Stimulated activated naive CD4-positive, alpha-beta T cell (primary cell): ENCODE data around the gene WNT16.
"Not testable (repeated sequence)": the region's sequence is repeated elsewhere in the genome, so short reads cannot be mapped to it uniquely, and the experiment has no call there.

ENCODE experiments used
- DNase-seq, 6 experiments: peaks; one replicate each; lab custom pipeline; 2025; lab: John Stamatoyannopoulos, UW

The WNT16 gene

DNA sequence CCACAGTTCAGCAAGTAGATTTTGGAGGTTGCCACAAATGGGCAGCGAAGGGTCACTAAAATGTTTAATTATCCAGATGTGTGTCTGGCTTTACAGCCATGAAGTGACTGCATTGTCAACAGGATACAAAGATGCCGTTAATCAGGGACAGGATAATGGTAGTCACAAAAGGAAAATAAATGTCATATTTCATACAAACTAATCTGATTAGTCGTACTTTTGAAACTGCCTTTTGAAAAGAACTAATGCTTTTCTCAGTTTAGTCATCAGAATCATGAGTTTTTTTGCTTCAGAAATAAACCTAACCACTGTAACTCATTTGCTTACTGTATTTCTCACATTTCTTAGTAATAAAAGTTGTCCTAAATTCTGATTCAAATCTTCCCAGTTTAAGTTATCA lies 22.2 kb upstream of the WNT16 start:
- no peak for DNase-seq

DNA sequence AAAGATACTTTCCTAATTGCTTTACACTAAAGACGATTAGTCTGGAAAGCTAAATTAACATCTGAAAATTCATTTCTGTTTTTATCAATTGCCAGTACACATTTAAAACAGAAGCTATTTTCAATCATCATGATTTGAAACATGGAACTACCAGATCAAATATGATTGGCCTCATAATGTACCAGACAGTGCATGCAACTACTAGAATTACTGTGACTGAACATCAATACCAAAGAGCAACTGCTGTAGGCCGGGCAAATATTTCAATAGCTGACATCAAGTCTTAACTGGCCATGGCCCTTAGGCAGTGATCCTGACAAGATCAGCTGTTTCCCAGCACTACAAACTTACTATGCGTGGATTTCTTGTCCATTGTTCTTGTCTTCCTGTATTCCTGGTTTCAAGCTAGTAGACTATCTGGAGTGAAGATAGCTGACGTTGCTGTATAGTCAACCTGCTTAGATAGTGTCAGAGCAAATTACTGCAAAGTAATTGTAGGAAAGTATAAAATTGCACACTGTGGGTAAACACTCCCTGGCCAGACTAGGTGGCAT lies 21.7 kb upstream of the WNT16 start:
- DNase-seq, result no peak

DNA sequence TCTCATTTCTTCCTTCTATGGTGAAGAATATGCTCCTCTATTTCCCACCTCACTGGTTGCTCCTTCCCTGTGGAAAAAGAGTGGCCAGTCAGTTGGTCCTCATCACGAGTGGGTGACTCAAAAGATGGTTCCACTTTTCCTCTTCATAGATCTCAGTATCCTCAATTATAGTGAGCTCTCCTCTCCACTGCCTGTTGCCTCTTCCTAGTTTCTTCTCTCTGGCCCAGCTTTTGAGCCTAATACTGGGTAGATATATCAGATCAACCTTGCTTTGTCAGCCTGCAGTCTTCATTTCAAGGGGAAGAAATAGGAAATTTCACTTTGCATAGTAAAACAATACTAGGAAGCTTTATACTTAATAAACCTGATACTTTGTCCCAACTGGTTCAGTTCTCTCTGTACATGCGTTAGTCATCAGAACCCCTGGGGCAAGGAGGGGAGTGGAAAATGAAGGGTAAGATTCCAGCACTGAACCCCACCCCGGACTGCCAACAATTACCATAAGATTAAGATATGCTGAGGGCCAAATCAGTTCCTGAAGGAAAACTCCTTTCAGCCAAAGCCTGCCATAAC lies 15.5 kb upstream of the WNT16 start:
- no peak for DNase-seq

DNA sequence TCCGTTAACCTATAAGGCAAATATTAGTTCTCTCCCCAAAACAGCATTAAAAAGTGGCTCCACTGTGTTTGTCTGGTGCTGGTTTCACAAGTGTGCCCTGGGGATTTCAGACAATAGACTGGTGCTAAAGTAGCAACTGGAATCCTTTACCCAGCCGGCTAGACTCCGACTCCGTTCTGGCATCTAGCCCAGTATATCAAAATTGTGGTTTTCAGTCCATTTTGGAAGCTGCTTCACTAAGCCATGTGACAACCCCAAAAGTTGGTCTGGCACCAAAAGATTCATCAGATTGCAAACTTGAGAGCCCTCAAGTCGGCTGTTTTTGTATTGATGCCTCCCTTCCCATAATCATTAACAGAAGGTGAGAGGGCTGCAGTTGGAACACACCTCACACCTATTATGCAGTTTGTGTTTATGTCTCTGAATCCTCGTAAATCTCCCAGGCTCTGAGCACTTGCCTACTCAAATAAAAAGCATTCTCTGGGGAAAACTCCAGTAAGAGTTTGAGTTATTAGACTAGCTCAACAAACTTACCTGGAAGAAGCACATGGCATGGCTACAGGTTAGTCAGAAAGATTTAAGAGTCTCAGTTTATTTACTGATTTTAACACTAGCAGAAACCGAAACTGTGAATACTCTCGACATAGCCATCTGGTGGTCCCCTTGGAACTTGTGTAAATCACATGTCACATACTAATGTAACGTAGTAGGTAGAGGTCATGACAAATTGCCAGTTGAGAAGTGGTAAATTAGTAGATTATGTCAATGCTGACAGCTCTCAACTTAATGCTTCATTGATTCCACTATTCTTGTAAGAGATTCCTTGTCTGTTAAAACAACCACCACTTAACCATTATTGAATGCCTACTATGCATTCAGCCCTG lies 14.8 kb upstream of the WNT16 start:
- no peak for DNase-seq

DNA sequence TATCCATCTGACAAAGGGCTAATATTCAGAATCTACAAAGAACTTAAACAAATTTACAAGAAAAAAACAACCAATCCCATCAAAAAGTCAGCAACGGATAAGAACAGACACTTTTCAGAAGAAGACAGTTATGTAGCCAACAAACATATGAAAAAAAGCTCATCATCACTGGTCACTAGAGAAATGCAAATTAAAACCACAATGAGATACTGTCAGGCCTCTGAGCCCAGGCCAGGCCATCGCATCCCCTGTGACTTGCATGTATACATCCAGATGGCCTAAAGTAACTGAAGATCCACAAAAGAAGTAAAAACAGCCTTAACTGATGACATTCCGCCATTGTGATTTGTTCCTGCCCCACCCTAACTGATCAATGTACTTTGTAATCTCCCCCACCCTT lies 13.6 kb upstream of the WNT16 start:
- DNase-seq, result not testable (repeated sequence)

DNA sequence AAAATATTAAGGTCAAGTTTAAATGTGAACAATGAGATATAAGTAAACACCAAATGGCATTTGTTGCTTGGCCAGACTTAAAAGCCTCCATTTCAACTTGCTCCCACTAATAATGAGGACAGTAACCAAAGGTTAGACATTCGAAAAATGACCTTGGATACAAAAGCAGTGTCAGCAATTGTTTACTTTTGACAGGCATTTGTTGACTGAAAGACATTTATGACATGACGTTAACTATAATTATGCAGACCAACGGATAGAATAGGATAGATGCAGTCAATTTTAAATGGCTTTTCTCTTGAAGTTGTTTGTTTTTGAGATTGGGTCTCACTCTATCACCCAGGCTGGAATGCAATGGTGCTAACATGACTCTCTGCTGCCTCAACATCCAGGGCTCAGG lies 6.3 kb upstream of the WNT16 start:
- DNase-seq, result no peak

DNA sequence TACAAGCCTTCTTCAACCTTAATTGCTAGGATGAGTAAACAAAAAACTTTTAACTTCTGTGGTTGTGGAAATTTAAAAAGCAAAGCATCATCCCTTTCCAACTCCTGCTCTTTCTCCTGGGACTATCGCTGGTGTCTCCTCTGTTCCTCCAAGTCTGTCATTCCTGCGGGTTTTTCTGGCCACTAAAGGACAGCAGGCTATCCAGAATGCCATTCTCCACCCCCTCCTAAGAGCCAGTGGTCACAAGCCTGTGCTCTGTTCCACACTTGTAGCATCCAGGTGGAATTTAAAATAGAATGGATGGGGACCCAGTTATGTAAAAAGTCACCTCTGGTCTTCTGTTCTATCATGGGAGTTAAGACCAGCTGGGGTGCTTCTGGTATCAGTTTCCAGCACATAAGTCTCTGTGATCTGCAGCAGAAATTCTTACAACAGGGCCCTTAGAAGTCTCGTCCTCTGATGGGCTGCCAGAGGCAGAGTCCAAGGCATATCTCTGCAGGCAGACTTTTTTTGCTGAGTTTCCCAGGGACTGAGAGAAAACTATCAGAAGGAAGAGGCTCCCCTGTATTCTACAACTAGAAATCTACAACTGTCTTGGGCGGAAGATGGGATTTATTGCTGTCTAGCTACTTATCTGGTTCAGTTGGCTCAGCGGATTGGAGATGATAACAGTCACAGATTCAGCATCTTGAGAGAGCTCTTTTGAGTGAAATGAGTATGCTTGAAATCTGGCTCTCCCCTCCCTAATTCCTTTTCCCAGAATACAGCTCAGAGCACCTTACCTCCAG lies 5.1 kb upstream of the WNT16 start:
- DNase-seq, result no peak

DNA sequence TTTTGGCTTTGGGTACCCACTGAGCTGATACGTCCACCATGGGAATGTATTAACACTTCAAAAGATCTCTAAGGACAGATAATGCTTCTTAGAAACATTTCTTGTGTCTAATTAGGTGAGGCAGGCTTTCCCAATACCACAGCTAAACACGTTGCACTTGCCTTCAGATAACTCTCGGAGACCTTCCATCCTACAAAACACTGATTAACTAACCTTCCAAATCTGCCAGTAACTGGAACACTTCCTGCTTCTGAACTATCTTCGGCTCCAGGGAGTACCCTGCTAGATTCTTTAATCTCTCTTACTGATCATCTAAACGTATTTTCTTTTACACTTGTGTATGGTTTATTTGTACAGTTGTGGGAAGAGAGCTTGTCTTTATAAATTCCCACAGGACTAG lies 1.1 kb upstream of the WNT16 start:
- no peak for DNase-seq

DNA sequence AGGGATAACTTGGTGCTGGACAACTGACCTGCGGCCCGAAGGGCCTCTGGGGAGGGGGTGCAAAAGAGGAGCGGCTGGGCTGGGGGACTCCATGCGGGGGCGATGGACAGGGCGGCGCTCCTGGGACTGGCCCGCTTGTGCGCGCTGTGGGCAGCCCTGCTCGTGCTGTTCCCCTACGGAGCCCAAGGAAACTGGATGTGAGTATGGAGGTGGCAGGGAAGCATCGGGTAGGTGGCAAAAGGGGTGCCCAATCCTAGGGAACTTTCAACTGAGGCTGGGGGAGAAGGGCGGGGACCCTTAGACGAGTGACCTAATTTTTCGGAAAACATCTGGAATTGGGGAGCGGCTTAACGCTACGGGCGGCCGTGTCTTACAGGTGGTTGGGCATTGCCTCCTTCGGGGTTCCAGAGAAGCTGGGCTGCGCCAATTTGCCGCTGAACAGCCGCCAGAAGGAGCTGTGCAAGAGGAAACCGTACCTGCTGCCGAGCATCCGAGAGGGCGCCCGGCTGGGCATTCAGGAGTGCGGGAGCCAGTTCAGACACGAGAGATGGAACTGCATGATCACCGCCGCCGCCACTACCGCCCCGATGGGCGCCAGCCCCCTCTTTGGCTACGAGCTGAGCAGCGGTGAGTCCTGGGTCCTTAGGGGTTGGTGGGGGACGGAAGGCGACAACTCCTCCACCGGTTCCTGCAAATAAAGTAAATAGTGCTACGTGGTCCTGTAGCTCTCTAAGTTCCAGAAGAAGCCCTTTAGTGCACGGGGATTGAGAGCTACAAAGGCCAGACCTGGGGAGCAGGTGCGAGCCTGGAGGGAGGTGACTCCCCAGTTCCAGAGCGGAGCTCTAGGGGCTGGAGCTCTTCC lies 622 bp downstream of the WNT16 start:
- DNase-seq, result no peak

DNA sequence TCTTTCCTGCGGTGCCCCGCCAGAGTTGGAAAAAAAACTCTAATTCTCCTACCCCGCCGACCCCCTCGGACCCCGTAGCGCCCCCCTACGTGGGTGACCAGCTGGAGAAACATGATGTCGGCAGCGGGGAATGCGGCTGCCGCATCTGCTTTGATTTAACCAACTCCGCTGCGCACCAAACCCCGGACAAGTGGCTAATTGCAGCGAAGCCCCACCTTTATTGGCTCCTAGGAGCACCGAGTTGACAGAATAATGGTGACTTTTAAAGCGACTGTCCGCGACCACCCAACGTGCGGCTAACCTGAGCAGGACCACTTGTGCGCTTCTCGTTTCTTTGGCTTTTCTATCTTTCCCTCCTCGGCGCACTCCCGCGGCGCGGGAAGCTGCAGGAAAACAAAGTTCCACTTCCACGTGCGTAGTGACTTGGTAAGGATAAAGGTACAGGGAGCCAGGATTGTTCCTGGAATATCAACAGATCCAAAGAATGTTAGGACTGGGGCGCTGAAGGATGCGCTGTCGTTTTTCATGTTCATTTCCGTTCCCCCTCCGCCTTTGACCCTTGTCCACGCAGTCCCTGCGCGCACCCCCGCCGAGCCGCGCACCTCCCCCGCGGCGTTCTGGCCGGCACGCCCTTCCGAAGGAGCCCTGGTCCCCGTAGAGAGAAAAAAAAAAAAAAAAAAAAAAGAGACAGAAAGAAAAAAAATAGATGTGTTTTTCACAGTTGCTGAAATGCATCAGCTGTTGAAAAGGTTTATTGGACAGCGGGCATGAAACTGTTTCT lies 1.4 kb downstream of the WNT16 start:
- DNase-seq, result no peak

DNA sequence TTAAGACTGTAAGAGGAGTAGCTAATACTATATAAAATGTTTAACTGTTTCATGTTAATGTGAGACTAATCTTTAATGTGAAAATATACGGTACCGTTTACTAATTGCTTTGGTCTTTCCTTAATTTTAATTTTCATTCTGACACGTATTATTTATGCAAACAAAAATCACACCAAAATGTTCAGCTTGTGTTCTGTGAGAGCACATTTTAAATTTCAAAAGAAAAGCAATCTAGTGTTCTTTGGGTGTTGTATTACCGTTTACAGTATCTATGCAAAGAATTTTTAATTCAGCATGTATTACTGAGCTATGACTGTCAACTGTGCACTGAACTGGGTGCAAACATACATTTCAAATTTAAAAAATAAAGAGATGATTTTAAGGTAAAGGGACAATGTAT lies 2.2 kb downstream of the WNT16 start:
- no peak for DNase-seq

DNA sequence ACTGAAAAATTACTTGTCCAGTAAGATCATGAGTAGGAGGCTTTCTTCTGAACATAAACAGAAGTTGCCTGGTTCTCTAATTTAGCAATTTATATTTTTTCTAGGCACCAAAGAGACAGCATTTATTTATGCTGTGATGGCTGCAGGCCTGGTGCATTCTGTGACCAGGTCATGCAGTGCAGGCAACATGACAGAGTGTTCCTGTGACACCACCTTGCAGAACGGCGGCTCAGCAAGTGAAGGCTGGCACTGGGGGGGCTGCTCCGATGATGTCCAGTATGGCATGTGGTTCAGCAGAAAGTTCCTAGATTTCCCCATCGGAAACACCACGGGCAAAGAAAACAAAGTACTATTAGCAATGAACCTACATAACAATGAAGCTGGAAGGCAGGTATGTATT lies 2.8 kb downstream of the WNT16 start:
- DNase-seq, result no peak

DNA sequence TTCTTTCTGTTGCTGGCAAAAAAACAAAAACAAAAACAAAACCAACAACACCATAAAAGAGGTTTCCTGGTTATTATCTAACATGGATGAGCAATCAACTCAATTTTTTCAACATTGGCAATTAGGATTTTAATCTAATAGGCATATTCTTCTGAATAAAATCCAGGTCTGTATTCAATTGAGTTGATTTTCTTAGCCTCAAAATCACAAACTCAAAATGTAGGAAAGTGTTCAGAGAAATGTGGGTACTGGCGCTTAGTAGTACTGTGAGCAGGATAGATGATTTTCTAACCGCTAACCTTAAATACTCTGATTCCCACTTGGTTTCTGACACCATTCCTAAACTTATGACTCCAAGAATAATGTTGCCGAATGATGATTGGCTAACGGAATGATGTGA lies 5.6 kb downstream of the WNT16 start:
- DNase-seq, result no peak

DNA sequence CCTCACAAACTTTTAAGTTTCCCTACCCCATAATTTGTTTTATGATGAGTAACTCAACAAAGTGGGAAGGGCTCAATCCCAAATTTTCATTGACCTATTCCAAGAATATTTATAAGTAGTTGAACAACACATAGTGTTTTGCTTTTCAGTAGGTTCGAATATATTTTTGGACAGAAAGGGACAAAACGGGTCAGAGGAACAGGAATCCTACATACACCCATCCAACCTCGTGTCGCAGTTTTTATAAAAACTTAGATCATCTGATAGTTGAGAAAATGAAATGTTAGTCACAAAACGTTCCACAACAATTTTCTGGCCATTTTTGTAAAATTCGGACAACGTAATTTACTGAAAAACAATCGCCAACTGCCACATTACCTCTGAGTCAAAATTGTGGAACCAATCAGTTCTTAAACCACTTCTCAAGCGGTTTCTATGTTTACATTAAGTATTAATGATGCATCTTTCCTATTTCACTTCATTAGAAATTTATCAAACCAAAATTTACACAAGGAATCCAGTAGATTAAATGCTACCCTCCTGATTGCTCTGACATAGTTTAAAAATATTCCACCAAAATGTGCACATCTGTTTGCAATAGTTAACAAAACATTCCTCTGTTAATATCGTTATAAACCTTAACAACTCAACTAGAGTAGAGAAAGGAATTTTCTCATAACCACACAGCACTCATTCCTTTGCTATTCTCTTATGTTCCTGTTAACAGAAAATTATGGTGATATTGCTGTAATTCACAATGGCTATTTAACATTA lies 6.3 kb downstream of the WNT16 start:
- DNase-seq, result no peak

DNA sequence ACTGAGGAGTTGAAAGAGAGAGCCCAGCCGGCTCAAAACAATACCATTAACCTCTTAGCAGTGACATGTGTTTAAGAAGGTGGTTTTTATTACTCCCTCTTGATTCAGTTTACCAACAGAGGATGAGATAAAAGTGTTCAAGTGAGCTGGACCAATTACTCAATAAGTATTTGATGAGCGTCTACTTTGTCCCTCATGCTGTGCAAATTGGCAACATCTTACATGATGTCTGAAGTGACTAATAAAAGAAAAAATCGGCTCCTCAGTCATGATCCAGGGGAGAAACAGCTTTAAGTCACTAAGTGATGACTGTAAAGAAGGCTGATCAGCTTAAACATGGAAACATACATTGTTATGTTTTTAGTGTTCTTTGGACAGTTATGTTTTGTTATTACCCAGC lies 7.8 kb downstream of the WNT16 start:
- DNase-seq, result no peak

DNA sequence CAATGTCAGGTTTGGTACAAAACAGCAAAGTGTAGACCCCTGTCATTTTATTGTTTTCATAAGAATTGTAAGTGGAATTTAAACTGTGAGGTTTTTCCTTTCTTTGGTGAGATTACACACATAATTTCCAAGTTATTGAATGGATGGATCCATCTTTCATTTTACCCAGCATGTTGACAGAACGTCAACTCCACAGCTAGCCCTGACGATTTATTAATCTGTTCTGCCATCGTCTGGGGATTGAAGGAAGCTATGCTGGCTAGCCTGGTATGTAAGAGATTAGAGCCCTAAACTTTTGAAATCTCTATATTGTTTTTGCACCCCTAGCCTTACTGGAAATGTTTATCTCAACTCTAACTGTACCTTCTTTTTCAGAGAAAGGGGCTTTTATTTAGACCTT lies 8.6 kb downstream of the WNT16 start:
- no peak for DNase-seq

DNA sequence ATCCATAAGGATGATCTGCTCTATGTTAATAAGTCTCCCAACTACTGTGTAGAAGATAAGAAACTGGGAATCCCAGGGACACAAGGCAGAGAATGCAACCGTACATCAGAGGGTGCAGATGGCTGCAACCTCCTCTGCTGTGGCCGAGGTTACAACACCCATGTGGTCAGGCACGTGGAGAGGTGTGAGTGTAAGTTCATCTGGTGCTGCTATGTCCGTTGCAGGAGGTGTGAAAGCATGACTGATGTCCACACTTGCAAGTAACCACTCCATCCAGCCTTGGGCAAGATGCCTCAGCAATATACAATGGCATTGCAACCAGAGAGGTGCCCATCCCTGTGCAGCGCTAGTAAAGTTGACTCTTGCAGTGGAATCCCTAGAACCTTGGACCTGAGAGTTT lies 10.3 kb downstream of the WNT16 start:
- no peak for DNase-seq

DNA sequence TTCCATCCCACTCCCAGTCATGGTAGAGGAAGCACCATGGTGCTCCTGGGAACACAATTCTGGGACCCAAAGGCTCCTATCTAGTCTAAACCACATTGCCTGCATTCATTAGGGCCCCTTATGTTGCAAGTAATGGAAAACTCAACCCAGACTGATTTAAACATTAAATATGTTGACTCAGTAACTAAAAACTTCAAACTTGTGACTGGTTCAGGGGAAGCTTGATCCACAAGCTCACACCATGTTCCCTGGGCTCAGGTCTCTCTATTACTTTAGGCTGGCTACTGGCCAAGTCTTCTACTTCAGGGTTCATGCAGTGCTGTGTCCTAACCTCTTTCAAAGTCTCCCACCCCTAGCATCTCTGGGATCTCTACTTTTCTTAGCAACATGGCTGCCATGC lies 13.1 kb downstream of the WNT16 start:
- DNase-seq, result no peak

DNA sequence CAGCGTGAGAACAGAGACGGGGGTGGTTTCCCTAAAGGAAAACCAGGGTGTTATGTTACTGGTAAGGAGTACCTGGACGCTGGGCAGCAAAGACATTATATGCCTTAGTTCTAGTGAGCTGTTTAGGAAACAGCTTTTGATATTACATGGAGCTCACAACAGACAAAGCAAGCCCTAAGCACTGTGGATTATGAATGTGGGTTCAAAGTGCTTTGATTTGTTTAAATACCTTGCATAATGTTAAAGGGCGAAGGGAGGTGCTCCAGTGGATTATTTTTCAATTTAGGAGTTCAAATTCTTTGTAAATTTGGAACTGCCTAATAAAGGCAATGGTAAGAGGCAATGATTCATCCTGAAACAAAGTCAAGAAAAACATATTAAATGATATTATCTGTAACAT lies 13.8 kb downstream of the WNT16 start:
- DNase-seq, result no peak

DNA sequence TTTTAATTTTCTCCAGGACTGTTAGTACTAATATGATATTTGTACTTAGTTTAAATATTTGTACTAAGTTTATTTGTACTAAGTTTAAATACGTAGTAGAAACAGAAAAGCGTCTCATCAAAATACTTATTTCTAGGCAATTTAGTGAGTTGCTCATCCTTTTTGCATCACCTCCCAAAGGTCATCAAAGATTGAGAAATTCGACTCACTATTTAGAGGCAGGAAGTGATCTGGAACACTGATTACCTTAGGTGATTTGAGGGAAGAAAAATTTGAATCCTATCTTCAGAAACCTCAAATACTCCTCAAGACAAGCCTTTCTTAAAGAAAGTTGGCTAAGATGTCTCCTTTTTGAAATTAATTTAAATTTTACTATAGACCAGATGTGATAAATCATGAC lies 14.5 kb downstream of the WNT16 start:
- no peak for DNase-seq
